Subcutaneous abdominal adipose tissue (tissue), 5 donors: ENCODE results near the gene MXRA8.

ENCODE experiments used
- H3K27ac ChIP-seq: one replicate; pipeline ENCODE4 v1.7.0; 2013; ENCODE audit warnings: low read depth, mild to moderate bottlenecking, inconsistent platforms, low read length, moderate library complexity
- H3K27me3 ChIP-seq, 5 donors: one replicate each; pipeline ENCODE4 v1.7.0; 2013; ENCODE audit warnings: low read length in 5 of 5, inconsistent platforms in 1 of 5; ENCODE audit not compliant: control insufficient read depth in 5 of 5, insufficient read depth in 4 of 5
- H3K36me3 ChIP-seq, 5 donors: one replicate each; pipeline ENCODE4 v1.7.0; 2013; ENCODE audit warnings: low read length in 5 of 5; ENCODE audit not compliant: control insufficient read depth in 5 of 5, insufficient read depth in 5 of 5
- H3K4me1 ChIP-seq, 5 donors: one replicate each; pipeline ENCODE4 v1.7.0; 2013; ENCODE audit warnings: low read length in 5 of 5, mild to moderate bottlenecking in 3 of 5, moderate library complexity in 1 of 5; ENCODE audit not compliant: control insufficient read depth in 5 of 5, insufficient read depth in 5 of 5
- H3K4me3 ChIP-seq, 5 donors: one replicate each; pipeline ENCODE4 v1.7.0; 2013; ENCODE audit warnings: low read length in 5 of 5, low read depth in 1 of 5
- H3K9ac ChIP-seq, 5 donors: one replicate each; pipeline ENCODE4 v1.7.0; 2013; ENCODE audit warnings: low read length in 5 of 5, mild to moderate bottlenecking in 4 of 5, moderate library complexity in 3 of 5
- H3K9me3 ChIP-seq, 5 donors: one replicate each; pipeline ENCODE4 v1.7.0; 2013; ENCODE audit warnings: low read length in 5 of 5; ENCODE audit not compliant: control insufficient read depth in 5 of 5
- donor health status: healthy.
- donor health status: healthy.
- donor health status: healthy.
- donor health status: healthy.
- donor health status: healthy.

Gene MXRA8

DNA sequence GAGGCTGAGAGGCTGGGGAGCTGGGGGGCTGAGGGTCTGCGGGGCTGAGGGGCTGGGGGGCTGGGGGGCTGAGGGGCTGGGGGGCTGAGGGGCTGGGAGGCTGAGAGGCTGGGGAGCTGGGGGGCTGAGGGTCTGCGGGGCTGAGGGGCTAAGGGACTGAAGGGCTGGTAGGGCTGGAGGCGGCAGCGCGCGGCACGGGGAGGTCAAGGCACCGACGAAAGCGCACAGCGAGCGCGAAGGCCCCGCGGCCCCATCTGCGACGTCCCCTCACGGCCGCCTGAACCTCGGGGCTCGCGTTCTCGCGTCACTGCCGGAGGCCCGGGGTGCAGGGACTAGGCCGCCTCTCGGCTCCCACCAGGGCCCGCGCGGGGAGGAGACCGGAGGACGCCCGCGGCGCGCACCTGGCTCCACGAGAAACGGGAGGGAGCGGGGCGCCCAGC, 34.3 kb downstream of the MXRA8 start:
- H3K9me3 ChIP-seq = no peaks in the 10 kb centered on the region
- H3K4me1 ChIP-seq = peaks cover 3 to 52% (median 46%) of the 10 kb centered on the region in 5 donors
- peak overlapping the region in 4 of 5 donors; percentile 70 to 86 (median 81) for H3K4me3 ChIP-seq
- peaks cover 0 to 51% (median 34%) of the 10 kb centered on the region in 5 donors for H3K36me3 ChIP-seq
- peak overlapping the region in 4 of 5 donors; percentile 87 to 91 (median 88) for H3K9ac ChIP-seq
- no peak overlapping the region for H3K27ac ChIP-seq
- H3K27me3 ChIP-seq = no peaks in the 10 kb centered on the region

DNA sequence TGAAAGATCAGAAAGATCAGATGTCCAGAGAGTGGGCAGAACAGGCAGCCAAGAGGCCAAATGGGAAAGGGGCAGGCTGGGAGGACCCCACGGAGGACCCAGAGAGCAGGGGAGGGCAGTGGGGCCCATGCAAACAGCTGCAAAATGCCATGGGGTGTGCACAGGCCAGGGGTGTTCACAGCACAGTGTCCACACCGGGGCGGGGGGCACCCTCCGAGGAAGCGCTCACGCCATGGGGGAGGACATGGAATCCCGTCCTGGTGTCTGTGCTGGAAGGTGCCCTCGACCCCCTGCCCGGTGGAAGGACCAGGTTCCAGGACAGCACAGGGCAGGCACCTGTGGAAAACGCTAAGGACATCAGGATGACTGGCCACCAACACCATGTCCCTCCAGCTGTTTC, 35.4 kb downstream of the MXRA8 start:
- Histone ChIP-seq H3K36me3 (peaks cover 0 to 45% (median 29%) of the 10 kb centered on the region in 5 donors), H3K9ac (peak overlapping the region in 1 of 5 donors; percentile 21), H3K27ac (no peak overlapping the region), H3K4me1 (peaks cover 3 to 52% (median 46%) of the 10 kb centered on the region in 5 donors), H3K27me3 (no peaks in the 10 kb centered on the region), H3K9me3 (no peaks in the 10 kb centered on the region), H3K4me3 (no peak overlapping the region)

DNA sequence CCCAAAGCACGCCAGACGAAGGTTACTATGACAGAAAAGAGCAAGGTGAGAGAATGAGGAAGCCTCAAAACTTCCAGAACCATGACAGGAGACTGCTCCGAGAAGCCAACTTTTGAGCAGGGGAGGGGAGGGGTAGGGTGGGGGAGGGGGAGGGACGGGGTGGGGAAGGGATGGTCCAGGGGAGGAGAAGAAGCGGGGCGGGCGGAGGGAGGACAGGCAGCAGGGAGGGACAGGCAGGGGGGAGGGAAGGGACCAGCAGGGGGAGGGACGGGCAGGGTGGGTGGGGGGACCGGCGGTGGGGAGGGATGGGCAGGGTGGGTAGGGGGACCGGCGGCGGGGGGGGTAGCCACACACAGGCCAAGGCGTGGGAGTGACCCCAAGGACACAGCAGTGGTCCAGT, 35.9 kb downstream of the MXRA8 start:
- no peak overlapping the region for H3K27ac ChIP-seq
- peaks cover 0 to 40% (median 26%) of the 10 kb centered on the region in 5 donors for H3K36me3 ChIP-seq
- H3K9me3 ChIP-seq = no peaks in the 10 kb centered on the region
- no peaks in the 10 kb centered on the region for H3K27me3 ChIP-seq
- H3K4me3 ChIP-seq = no peak overlapping the region
- H3K9ac ChIP-seq = no peak overlapping the region
- peaks cover 3 to 52% (median 46%) of the 10 kb centered on the region in 5 donors for H3K4me1 ChIP-seq

GRCh38 chr1:1321477-1321876, 36.9 kb downstream of the MXRA8 start:
- Histone ChIP-seq H3K27me3 (no peaks in the 10 kb centered on the region), H3K9me3 (no peaks in the 10 kb centered on the region), H3K27ac (no peak overlapping the region), H3K9ac (peak overlapping the region in 1 of 5 donors; percentile 28), H3K36me3 (peaks cover 0 to 31% (median 23%) of the 10 kb centered on the region in 5 donors), H3K4me3 (no peak overlapping the region), H3K4me1 (peaks cover 3 to 46% (median 39%) of the 10 kb centered on the region in 5 donors)

DNA sequence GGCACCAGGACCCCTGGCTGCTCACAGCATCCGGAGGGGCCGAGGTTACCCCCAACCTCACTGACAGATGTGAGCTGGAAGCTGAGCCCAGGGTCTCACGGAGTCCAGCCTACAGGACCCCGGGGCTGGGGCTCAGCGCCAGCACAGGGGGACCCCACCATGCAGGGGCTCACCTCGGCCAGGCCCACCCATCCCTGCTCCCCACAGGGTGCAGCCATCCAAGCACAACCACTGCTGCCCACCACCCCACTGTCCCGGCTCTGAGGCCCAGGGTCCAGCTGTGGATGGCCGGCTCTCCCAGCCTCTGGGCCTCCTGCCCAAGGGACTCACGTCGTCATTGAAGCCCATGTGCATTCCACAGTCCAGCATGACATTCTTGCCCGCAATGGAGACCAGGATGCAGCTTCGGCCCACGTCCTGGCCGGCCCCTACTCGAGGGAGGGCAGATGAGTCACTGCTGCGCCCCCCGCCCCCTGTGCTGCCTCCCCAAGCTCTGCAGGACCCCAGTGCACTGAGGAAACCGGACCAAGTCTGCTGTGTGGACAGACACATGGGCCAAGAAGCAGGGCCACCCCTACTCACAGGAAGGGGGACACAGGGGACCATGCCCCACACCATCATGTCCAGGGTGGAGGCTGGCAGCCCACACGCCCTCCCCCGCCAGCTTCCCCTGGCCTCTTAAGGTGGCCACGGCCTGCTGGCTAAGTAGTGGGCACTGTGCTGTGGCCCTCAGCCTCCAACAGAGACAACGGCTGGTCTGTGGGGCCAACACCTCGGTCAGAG, 37.5 kb downstream of the MXRA8 start:
- H3K4me1 ChIP-seq = peaks cover 3 to 40% (median 33%) of the 10 kb centered on the region in 5 donors
- H3K4me3 ChIP-seq = no peak overlapping the region
- H3K36me3 ChIP-seq = peaks cover 0 to 34% (median 23%) of the 10 kb centered on the region in 5 donors
- H3K27ac ChIP-seq = no peak overlapping the region
- no peaks in the 10 kb centered on the region for H3K27me3 ChIP-seq
- H3K9ac ChIP-seq = peak overlapping the region in 1 of 5 donors; percentile 28
- H3K9me3 ChIP-seq = no peaks in the 10 kb centered on the region

DNA sequence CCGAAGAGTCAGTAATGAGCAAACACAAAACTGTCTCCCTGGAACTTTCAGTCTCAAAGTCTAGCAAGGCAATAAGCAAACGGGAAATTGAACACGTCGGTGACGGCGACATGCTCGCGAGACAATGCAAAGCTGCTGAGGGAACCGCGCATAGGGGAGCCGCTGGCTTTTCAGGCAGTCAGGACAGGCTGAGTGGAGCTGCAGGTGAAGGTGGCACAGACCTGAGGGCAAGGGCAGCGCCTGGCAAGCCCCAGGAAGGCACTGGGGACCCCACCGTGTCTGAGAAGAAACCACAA, 38.8 kb downstream of the MXRA8 start:
- no peak overlapping the region for H3K27ac ChIP-seq
- H3K9ac ChIP-seq = no peak overlapping the region
- H3K36me3 ChIP-seq = peaks cover 0 to 43% (median 31%) of the 10 kb centered on the region in 5 donors
- H3K4me1 ChIP-seq = peaks cover 0 to 29% (median 23%) of the 10 kb centered on the region in 5 donors
- no peaks in the 10 kb centered on the region for H3K27me3 ChIP-seq
- H3K9me3 ChIP-seq = no peaks in the 10 kb centered on the region
- no peak overlapping the region for H3K4me3 ChIP-seq

- Histone ChIP-seq H3K27ac (no peak overlapping the region), H3K9me3 (no peaks in the 10 kb centered on the region), H3K27me3 (no peaks in the 10 kb centered on the region), H3K9ac (no peak overlapping the region), H3K4me1 (peaks cover 0 to 26% (median 23%) of the 10 kb centered on the region in 5 donors), H3K4me3 (no peak overlapping the region), H3K36me3 (peaks cover 0 to 49% (median 36%) of the 10 kb centered on the region in 5 donors)
Observed at GRCh38 chr1:1318777-1319645, 39.3 kb downstream of the MXRA8 start.

DNA sequence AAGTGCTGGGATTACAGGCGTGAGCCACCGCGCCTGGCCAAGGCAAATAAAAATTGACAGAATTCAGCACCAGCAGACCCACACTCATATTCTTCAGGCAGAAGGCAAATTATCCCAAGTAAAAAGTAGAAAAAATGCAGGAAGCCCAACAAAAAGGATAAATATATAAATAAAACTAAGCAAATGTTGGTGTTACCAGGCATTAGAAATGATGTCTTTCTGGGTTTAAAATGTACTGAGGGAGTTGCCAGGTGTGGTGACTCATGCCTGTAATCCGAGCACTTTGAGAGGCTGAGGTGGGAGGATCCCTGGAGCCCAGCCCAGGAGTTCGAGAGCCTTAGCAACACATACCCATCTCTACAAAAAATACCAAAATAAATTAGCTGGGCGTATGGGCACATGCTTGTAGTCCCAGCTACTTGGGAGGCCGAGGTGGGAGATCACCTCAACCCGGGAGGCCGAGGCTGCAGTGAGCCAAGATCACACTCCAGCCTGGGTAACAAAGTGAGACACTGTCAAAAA, 40.2 kb downstream of the MXRA8 start:
- Histone ChIP-seq H3K9ac (no peak overlapping the region), H3K36me3 (peaks cover 0 to 57% (median 45%) of the 10 kb centered on the region in 5 donors), H3K27ac (no peak overlapping the region), H3K9me3 (no peaks in the 10 kb centered on the region), H3K4me1 (peaks cover 0 to 22% (median 18%) of the 10 kb centered on the region in 5 donors), H3K4me3 (no peak overlapping the region), H3K27me3 (no peaks in the 10 kb centered on the region)

- Histone ChIP-seq H3K4me3 (no peak overlapping the region), H3K27ac (no peak overlapping the region), H3K27me3 (no peaks in the 10 kb centered on the region), H3K36me3 (peaks cover 0 to 65% (median 52%) of the 10 kb centered on the region in 5 donors), H3K9ac (no peak overlapping the region), H3K4me1 (peaks cover 0 to 15% (median 12%) of the 10 kb centered on the region in 5 donors), H3K9me3 (no peaks in the 10 kb centered on the region)
Observed at GRCh38 chr1:1317420-1317819, 40.9 kb downstream of the MXRA8 start.
